Lung microvascular endothelial cell (primary cell): Measurements from ENCODE around the gene FNIP2. TPM values are rescaled to one million over a fixed set of nuclear protein-coding genes. Genes with fewer than 3 reads are reported as not detected.

ENCODE experiments used
- DNase-seq, 2 donors: peaks; one replicate each; pipeline versions ENCODE4 v3.0.0 to v3.0.0-alpha.2; 2010; ENCODE audit warnings: low read depth in 2 of 2
- total RNA-seq: library from RNA; depleted of rRNA; stranded (reverse); fragments of >200 nt; gene quantifications from 2 replicates; pipeline ENCODE4 v1.2.1, GENCODE V29; 2014

The FNIP2 gene
- total RNA-seq, 1 donor from 2014 or later: 42.3 TPM

DNA sequence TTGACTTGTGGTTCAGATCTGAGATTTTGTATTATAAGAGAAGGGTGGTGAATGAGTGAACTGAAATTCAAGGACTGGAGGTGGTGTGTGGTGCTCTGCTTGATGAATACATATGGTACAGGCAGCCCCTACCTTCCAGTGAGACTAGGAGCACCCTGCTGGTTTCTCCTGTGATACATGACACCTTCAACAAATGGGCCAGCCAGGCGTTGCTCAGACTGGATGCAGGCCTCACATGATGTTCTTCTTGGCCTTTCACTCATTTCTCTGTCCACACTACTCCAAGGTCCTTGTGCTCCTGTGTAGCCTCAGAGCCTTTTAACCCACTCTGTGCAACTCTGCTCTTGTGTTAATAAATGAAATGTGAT lies 67.2 kb downstream of the FNIP2 start:
- DNase-seq: no peak

GRCh38 chr4:158836828-158837449 lies 68.1 kb downstream of the FNIP2 start:
- no peak for DNase-seq

GRCh38 chr4:158837527-158838141 lies 68.8 kb downstream of the FNIP2 start:
- DNase-seq: no peak

- DNase-seq: no peak
Measured at GRCh38 chr4:158840131-158840530, 71.3 kb downstream of the FNIP2 start.

- no peak for DNase-seq
Measured at GRCh38 chr4:158841540-158841939, 72.7 kb downstream of the FNIP2 start.

GRCh38 chr4:158845311-158846041 lies 76.7 kb downstream of the FNIP2 start:
- DNase-seq: no peak

DNA sequence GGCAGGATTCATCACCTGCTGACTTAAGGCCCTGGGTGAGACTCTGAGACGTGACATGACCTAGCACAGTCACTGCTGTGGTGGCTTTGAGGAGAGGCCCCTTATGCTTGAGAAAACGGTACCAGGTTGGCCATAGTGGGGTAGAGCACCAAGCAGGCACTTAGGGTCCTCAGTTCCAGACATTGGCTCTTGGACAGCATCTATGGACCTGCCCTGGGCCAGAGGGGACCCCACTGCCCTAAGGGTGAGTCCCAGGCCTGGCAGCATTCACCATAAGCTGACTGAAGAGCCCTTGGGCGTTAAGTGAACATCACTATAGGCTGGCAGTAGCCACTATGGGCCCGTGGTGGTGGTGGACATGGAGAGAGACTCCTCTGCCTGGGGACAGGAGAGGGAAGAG lies 78.7 kb downstream of the FNIP2 start:
- DNase-seq: no peak

DNA sequence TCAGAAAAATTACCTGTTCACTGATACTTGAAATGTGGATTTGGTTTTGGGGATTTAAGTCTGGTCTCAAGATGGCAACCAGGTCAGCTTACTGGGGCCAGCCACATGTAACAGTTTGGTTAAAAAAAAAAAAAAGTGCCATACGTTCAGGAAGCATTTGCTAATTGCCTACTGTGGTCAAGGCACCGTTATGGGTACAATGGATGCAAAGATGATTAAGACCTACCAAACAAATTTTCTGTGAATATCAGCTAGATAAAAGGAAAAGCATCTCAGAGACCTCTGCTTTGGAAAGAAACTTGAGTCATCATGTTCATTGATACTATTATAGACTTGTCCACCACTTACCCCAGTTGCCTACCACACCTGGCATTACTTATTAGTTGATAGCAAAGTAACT lies 80.9 kb downstream of the FNIP2 start:
- DNase-seq: no peak

GRCh38 chr4:158850371-158850770 lies 81.5 kb downstream of the FNIP2 start:
- no peak for DNase-seq

DNA sequence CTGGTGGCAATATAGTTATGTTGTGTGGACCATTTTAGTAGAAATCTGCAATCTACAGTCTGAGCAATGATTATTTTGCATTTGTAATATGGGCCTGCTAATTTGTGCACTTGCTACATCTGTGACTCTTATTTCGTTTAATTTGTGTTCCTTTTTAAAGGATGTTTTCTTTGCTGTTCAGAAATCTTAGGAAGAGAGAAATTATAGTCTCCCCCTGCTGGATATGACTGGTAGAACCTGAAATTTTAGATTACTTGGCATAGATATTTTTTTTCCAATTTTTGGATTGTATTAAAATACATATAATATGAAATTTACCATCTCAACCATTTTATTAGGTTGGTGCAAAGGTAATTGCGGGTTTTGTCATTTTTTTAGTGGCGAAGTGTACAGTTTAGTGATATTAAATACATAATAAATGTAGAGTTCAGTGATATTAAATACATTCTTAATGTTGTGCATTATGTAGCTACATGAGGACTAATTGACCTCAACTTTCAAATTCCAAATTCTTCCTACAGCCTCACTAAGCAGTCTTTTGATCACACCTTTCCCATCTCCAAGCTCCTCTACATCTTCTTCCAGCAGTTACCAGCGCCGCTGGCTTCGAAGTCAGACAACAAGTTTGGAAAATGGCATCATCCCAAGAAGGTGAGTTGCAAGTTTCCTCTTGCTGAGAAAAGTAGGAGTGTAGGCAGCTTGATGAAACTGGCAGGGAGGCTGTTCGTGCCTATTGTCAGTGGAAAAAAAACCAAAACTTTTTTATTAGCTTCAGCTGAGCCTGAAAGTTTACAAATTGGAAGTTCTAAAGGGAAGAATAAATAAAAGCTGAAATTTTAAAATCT lies 82.2 kb downstream of the FNIP2 start:
- DNase-seq: peak; percentile 48 to 62

GRCh38 chr4:158854236-158854635 lies 85.4 kb downstream of the FNIP2 start:
- DNase-seq: no peak

DNA sequence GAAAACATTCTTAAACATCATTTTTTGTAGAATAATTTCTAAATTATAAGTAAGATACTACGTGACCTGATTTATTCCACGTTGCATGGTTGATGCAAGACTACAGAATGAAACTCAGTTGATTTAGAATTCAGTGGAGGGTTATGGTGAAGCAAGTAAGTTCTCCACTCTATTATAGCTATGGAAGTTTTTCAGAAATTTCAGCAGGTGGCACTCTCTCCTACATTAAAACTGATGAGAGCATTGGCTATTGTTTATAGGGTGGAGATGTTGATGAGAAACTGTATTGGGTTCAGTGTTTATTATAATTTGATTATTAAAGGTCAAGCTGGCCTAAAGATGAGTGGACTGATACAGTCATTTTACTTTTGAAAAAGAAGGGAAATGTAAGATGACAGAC lies 88.0 kb downstream of the FNIP2 start:
- peak; percentile 73 to 74 for DNase-seq

- DNase-seq: no peak
Measured at GRCh38 chr4:158857951-158858350, 89.1 kb downstream of the FNIP2 start.

DNA sequence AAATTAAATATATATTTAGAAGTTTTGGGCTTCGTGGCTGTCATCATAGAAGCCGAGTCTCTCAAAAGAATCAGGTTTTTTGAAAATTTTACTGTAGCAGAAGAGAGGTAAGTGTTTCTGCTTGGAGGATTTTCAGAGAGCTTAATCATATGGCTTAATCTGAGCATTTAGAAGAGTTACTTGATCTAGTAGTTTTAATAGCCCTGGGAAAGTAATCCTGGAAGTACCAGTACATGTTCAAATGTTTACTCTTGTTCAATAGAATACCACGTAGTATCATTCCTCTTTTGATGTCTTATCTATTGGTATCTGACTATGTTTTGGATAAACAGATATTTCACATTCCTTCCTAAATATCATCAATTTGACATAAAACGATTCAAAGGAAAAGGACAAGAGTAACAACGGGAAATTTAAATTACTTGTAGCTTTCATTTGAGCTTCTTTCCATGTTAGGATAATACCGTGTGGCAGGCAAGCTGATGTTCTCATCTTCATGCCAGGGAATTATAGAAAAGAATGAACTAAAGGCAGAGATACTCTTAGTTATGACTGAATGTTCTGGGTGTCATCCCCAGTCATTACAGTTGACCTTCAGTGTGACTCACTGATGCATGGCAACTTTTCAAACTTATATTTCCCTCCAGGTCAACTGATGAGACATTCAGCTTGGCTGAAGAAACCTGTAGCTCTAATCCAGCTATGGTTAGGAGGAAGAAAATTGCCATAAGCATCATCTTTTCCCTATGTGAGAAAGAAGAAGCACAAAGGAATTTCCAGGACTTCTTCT lies 89.8 kb downstream of the FNIP2 start:
- peak in 1 of 2 donors; percentile 38 for DNase-seq

DNA sequence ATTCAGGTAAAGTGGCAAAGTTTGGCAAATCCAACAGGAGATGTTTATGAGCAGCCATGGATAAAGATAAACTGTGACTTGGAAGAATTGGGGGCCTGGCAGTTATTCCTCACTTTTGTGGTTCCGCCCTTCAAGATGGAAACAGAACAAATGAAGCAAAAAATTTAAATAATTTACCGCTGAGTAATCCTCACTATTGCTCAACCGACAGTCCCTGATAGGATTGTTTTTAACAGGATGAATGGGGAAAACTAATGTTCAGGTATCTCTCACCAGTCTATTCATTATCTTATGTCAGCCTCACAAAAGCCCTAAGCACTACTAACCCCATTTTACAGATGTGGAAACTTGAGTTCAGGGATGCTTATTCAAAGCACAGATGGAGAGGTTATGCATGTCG lies 90.8 kb downstream of the FNIP2 start:
- DNase-seq: no peak

DNA sequence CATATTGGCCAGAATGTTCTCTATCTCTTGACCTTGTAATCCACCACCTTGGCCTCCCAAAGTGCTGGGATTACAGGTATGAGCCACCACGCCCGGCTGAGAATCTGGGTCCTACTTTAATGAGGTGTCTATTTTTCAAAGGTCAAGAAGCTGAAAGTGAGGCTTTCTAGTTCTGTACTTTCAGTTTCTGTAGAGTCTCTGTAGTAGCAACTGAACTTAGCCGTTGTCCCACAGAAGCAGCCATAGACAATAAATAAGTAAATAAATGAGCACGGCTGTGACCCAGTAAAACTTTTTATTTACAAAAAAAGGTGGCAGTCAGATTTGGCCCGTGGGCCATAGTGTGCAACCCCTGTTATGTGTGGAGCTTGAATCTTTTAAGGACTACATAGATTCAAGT lies 92.0 kb downstream of the FNIP2 start:
- no peak for DNase-seq

DNA sequence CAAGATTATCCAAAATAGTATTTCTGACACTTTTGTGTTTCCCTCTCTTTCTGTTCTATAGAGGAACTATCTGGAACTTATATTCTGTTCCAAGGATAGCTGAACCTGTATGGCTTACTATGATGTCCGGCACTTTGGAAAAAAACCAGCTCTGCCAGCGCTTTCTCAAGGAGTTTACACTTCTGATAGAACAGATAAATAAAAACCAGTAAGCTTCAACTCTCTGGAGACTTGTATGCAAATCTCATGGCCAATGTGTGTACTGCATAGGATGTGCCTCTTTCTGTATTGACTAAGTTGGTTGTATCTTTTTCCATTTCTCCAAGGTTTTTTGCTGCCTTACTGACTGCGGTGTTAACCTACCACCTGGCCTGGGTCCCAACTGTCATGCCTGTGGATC lies 92.5 kb downstream of the FNIP2 start:
- no peak for DNase-seq

- no peak for DNase-seq
Measured at GRCh38 chr4:158861766-158862165, 92.9 kb downstream of the FNIP2 start.

- no peak for DNase-seq
Measured at GRCh38 chr4:158863296-158863695, 94.5 kb downstream of the FNIP2 start.

DNA sequence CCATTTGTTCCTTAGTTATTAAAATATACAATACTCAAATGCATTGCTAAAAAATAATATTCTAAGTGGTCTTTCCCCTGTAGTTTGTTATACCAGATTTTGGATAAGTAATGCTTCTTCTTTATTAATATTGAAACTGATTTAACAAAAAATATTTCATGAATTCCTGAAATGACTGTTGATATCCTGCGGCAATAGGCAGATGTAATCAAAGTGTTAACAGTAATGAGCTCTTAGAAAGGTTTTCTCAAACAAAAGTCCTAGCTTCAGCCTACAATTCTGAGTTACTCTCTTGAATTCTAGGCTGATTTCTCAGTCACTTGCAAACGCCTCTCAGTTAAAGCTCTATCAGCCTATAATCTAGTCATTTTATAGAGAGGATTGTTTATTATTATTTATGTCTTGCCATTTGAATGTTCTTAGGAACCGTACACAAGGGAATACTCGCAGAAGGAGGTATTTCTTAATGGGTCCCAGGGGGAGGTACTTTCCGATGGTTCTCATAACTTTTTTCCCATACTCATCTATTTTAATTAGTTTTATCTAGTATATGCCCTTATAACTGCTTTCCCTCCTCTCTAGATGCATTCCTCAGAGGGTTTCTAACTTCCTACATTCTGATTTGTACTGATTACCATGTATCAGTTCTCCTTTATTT lies 96.8 kb downstream of the FNIP2 start:
- DNase-seq: no peak

- no peak for DNase-seq
Measured at GRCh38 chr4:158869001-158869400, 100.2 kb downstream of the FNIP2 start.
